Ramos (cell line): ENCODE data around the gene RABGAP1L.
"Not testable (repeated sequence)": the region's sequence is repeated elsewhere in the genome, so short reads cannot be mapped to it uniquely, and the experiment has no call there.

Experiments used
- in situ Hi-C: fragments of 300-500 bp; cut with MboI; formaldehyde crosslinking; loops from one replicate; pipeline ENCODE4 v1.14.3; 2022; ENCODE audit warnings: low sequenced_read_pairs; ENCODE audit not compliant: unreplicated experiment

The RABGAP1L gene

DNA sequence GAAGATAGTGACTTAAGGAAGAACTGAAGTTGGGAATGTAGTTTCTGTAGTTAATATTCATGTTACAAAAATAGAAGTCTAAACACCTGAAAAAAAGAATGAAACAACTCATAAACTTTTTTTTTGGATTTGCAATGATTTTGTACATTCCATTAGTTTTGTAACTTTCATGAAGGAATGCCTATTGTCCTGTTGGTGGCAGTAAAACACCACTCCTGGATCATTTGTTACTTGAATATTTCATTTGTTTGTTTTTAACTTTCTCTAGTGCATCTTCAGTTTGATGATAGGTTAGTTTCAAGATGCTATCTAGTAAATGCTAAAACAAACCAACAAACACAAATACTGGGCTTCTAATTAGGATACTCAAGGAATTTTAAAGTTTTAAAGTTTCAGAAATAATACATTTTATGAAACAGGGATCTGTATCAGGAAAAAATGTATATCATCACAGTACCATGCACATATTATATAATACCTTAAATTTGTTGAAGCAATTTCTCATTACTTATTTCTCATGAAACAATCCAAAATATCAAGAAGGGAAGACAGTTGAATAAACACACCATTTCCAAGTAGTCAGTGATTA is 610.7 kb downstream of the RABGAP1L start:
- in situ Hi-C loops = loop anchor here (5.0 to 10.0 kb wide), 2 partner anchors 222 to 355 kb away; no protein-coding TSS in a partner anchor

DNA sequence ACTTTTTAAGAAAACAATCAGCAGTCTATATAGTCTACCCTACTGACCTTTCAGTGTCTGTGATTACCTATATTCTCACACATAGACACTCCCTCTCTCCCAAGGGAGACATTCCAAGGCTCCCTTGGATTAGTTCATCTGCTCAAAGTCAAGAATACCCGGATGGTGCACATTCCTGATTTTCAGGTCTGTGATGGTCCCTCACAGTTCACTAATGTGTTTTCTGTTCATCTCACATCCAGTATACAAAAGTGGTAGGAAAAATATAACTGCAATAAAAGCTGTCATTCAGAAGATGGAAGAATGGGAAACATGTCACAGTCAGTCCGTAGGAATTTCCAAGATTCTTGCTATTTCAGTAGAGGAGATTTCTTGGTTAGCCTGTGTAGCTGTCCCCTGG is 616.3 kb downstream of the RABGAP1L start:
- in situ Hi-C loops = no loop called here

GRCh38 chr1:174777262-174777661 is 617.9 kb downstream of the RABGAP1L start:
- in situ Hi-C loops = no loop called here

- in situ Hi-C loops = no loop called here
Measured at GRCh38 chr1:174785510-174785909, 626.2 kb downstream of the RABGAP1L start.

DNA sequence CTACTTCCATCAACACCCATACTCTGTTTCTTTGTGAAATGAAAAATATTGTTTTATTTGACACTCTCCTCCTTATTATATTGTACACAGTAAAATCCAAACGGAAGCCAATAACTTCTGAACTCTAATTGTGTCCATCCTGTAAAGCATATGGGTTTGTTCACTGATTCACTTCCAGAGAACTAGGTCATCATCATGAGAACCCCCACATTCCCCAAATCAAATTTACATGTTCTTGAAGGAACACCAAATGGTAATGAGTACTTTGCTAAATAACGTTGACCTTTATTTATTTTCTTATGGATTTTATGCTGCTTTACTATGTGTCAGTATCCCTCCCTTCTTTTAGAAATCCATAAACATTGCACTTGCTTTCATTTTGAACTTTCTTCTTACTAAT is 627.0 kb downstream of the RABGAP1L start:
- in situ Hi-C loops = no loop called here

DNA sequence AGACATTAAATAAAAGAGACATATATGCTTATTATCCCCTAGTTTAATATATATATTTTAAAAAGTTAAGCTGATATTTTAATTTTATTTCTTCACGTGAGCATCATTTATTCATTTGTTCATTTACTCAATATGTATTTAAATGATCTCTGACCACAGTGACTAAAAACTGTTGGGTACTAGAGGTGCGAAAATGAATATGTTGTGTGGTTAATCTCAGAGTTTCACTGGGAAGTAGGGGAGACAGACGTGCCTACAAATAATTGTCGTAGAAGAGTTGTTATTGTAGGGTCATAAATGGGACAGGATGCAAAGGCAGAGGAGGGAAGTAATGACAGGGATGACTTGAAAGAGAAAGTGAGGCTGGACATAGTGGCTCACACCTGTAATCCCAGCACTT is 627.4 kb downstream of the RABGAP1L start:
- in situ Hi-C loops = no loop called here

GRCh38 chr1:174788981-174789380 is 629.7 kb downstream of the RABGAP1L start:
- in situ Hi-C loops = no loop called here

DNA sequence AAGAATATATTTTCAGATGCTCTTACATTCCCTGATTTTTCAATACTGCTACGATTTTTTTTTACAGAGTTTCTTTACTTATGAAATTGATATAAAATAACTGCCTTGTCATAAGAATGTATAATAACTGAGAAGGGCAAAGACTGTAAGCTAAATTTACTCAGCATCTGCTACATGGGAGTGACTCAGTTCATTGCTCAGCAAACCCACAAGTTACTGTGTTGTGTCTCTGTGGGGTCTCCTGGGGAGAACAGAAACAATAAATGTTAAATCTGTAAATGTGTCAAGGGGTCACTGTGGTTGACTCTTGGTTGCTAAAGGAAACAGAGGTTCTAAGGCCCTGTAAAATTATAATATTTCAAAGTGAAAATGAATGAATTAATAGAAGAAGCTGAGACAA is 630.1 kb downstream of the RABGAP1L start:
- in situ Hi-C loops = no loop called here

- in situ Hi-C loops = no loop called here
Measured at GRCh38 chr1:174791863-174792262, 632.5 kb downstream of the RABGAP1L start.

GRCh38 chr1:174794861-174795260 is 635.5 kb downstream of the RABGAP1L start:
- in situ Hi-C loops = no loop called here

DNA sequence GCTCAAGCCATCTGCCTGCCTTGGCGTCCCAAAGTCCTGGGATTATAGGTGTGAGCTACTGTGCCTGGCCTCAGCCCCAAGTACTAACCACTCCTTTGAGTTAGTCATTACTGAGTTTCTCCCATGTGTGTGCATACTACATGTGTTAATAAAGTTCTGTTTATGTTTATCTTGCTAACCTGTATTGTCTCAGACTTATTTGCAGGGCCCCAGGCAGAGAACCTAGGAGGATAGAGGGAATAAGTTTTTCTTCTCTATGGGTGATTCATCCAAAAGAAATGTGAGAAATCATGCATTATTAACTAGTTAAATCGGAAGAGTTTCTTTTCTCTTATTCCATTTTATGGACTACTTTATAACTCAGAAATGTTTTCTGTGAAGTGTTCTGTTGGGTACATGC is 636.5 kb downstream of the RABGAP1L start:
- in situ Hi-C loops = no loop called here

DNA sequence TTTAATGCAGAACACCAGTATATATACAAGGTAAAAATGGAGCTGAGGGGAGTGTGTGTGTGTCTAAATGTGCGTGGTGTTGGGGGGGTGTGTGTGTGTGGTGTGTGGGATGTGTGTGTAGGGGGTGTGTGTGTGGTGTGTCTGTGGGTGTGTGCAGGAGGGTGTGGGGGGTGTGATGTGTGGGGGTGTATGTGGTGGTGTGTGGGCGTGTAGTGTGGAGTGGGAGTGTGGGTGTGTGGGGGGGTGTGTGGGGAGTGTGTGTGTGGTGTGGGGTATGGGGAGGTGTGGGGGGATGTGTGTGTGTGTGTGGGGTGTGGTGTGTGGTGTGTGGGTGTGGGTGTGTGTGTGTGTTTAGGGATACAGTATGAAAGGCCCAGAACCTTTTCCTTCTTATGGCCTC is 638.1 kb downstream of the RABGAP1L start:
- in situ Hi-C loops = no loop called here

DNA sequence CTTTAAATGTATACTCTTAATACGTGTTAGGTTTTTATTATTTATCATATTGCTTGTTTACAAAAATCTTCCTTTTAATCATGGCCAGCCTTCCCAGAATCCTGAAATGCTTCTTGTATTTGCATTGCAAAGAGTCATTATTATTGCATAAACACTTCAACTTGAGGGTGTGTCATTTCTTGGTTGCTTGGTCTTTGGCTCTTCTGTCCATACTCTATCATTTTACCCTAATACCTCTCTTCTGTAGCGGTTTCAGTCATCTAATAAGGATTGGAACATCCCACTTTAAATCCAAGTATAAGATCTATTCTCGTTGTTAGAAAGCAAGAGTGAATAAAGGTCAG is 639.8 kb downstream of the RABGAP1L start:
- in situ Hi-C loops = no loop called here

DNA sequence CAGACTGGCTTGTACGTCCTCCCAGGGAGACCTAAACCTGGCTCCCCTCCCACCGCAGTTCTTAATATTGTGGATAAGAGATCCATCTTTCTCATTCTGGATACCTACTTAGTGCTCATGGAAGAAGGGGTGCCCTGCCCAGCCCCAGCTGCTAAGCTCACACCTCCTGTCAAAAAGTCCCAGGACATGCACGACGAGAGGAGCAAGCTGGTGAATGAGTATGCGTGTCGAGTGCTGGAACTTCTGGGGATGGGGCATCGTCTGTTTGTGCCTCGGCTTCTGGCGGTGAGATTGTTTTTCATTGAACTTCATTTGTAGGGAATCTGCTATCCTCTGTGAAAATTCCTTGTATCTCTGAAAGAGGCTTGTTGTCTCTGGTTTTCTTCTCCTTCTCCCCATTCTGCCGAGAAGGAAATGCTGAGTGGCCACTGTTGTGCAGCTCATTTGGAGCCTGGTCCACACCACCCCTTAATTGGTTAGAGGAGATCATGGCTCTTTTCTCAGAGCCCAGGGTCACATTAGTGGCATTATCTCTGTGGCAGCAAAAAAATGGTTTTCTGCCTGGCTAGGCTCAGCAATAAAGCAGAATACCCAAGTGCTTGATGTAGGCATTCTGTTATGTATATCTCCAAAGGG is 641.0 kb downstream of the RABGAP1L start:
- in situ Hi-C loops = no loop called here

DNA sequence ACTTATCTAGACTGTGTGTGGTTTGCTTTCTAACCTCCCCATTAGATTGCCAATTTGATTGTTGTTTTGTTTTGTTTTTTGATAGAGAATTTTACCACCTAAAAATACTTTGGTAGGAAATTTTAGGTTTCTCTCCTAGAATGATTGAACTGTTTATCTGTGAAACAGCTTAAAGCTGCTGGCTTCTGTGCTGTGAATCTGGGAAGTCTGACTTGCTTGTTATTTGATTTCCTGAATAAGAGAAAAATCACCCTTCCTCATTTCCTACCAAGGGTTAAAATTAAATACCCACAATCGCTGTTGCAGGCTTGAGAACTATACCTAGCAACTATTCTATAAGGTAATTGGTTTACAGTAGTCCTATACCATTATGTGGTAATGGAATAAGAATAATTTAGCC is 641.6 kb downstream of the RABGAP1L start:
- in situ Hi-C loops = no loop called here

DNA sequence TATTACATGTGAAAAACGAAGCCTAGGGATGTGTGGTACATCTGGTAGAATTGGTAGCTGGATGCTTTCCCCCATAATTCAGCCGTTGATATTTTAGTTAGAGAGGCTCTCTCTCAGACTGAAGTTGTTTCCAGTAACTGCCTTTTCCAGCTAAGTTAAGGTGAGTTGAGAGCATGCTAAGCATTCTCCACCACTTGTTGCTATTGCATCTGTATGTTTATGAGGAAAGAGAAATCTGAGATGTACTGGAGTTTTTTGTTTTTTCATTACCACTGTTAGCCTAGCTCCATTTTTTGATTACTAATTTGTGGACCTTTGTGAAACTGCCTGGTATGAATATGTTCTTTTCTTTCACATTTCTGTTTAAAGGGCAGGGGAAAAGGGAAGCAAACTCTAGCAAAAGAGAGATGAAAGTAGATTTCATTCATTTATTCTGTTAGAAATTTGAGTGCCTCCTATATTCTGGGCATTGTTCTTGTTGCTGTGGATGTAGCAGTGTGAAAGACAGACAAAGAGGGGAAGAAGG is 650.5 kb downstream of the RABGAP1L start:
- in situ Hi-C loops = no loop called here

GRCh38 chr1:174812016-174812415 is 652.7 kb downstream of the RABGAP1L start:
- in situ Hi-C loops = no loop called here

GRCh38 chr1:174812656-174813055 is 653.3 kb downstream of the RABGAP1L start:
- in situ Hi-C loops = no loop called here

- in situ Hi-C loops = no loop called here
Measured at GRCh38 chr1:174815036-174815435, 655.7 kb downstream of the RABGAP1L start.

GRCh38 chr1:174815474-174815908 is 656.2 kb downstream of the RABGAP1L start:
- in situ Hi-C loops = no loop called here

- in situ Hi-C loops = not testable (repeated sequence)
Measured at GRCh38 chr1:174816621-174817020, 657.3 kb downstream of the RABGAP1L start.

DNA sequence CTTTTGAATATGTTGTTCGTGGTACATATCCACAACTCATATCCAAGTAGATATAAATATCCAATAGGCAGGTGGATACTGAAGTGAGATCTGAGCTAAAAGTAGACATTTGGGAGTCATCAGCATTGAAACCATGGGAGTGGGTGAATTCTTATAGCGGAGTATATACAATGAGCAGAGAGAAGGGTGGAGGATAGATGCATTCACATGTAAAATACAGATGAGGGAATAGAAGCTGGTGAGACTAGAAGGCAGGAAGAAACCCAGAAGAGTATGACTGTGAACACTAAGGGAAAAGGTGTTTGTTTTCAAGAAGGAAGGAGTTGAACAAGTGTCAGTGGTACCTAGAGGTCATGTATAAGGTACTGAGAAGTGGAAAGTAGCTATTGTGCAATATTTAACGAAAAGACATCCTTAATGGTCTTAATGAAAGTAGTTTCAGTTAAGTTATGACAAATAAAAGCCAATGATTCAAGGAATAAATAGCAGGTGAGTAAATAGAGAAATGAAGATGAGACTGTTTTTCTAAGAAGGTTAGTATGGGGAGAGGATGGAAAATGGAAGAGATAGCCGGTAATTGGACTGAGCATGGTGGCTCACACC is 658.8 kb downstream of the RABGAP1L start:
- in situ Hi-C loops = no loop called here
